Loucy (cell line): ENCODE data around the gene CENPF.

Experiments used
- H2AFZ ChIP-seq: fragments of 200-600 bp; sonication (generic); 2 replicates; pipeline ENCODE4 v1.6.0; 2016; ENCODE audit warnings: antibody characterized with exemption, mild to moderate bottlenecking, low read length, moderate library complexity
- H3F3A ChIP-seq: fragments of 200-600 bp; 2 replicates; pipeline ENCODE4 v1.6.0; 2016; ENCODE audit warnings: antibody characterized with exemption, low read depth, mild to moderate bottlenecking
- H3K27me3 ChIP-seq: fragments of 200-600 bp; sonication (generic); 2 replicates; pipeline ENCODE4 v1.6.1; 2014; ENCODE audit warnings: low read length, mild to moderate bottlenecking; ENCODE audit not compliant: insufficient read depth, poor library complexity, severe bottlenecking
- H3K36me3 ChIP-seq: fragments of 200-600 bp; sonication (generic); 2 replicates; pipeline ENCODE4 v1.6.1; 2016; ENCODE audit warnings: low read length; ENCODE audit not compliant: insufficient read depth
- H3K4me1 ChIP-seq: fragments of 200-600 bp; sonication (generic); 2 replicates; pipeline ENCODE4 v1.5.1; 2014; ENCODE audit warnings: low read length, mild to moderate bottlenecking; ENCODE audit not compliant: insufficient read depth, poor library complexity, severe bottlenecking
- H3K4me2 ChIP-seq: fragments of 200-600 bp; sonication (generic); 2 replicates; pipeline ENCODE4 v1.6.0; 2014; ENCODE audit warnings: antibody characterized with exemption, low read length, low read depth, mild to moderate bottlenecking; ENCODE audit not compliant: poor library complexity, severe bottlenecking
- H3K4me3 ChIP-seq: fragments of 200-600 bp; sonication (generic); 2 replicates; pipeline ENCODE4 v1.5.1; 2014; ENCODE audit warnings: low read length, mild to moderate bottlenecking, mixed read lengths; ENCODE audit not compliant: poor library complexity, severe bottlenecking
- H3K79me2 ChIP-seq: fragments of 200-600 bp; sonication (generic); 2 replicates; pipeline ENCODE4 v1.6.1; 2014; ENCODE audit warnings: low read length; ENCODE audit not compliant: insufficient read depth
- H3K9ac ChIP-seq: fragments of 200-600 bp; sonication (generic); 2 replicates; pipeline ENCODE4 v1.6.0; 2014; ENCODE audit warnings: mild to moderate bottlenecking, low read depth, low read length, moderate library complexity; ENCODE audit not compliant: poor library complexity, severe bottlenecking
- H3K9me2 ChIP-seq: fragments of 200-600 bp; sonication (generic); replicated peaks from 2 replicates; pipeline ENCODE4 v1.6.1; 2016; ENCODE audit warnings: low read depth, low read length, mixed read lengths
- H3K9me3 ChIP-seq: fragments of 200-600 bp; sonication (generic); 2 replicates; pipeline ENCODE4 v1.6.1; 2014; ENCODE audit warnings: mild to moderate bottlenecking, antibody characterized with exemption, low read length, low read depth; ENCODE audit not compliant: insufficient read depth
- H4K20me1 ChIP-seq: fragments of 200-600 bp; sonication (generic); 2 replicates; pipeline ENCODE4 v1.6.0; 2014; ENCODE audit warnings: antibody characterized with exemption, low read length, mild to moderate bottlenecking; ENCODE audit not compliant: insufficient read depth, poor library complexity, severe bottlenecking
- CTCF ChIP-seq: fragments of 200-600 bp; sonication (generic); conservative IDR thresholded peaks from 2 replicates; pipeline ENCODE4 v1.5.1; 2014; ENCODE audit warnings: mild to moderate bottlenecking, antibody characterized with exemption, low read length
- EZH2phosphoT487 ChIP-seq: fragments of 200-600 bp; IDR thresholded peaks from 2 replicates; pipeline ENCODE4 v1.6.1; 2018; ENCODE audit warnings: antibody characterized with exemption, mild to moderate bottlenecking, moderate library complexity, borderline replicate concordance

Gene CENPF

GRCh38 chr1:214617246-214617645 is 14.3 kb downstream of the CENPF start:
- TF ChIP-seq CTCF (no peak), EZH2phosphoT487 (no peak)
- Histone ChIP-seq H3K4me2 (no peak overlapping the region), H3F3A (no peaks in the 10 kb centered on the region), H3K36me3 (peaks cover 85% of the 10 kb centered on the region), H3K9me2 (no peaks in the 10 kb centered on the region), H3K9me3 (no peaks in the 10 kb centered on the region), H3K4me3 (no peak overlapping the region), H3K27me3 (no peaks in the 10 kb centered on the region), H3K9ac (no peak overlapping the region), H3K79me2 (peaks cover 85% of the 10 kb centered on the region), H2AFZ (no peak overlapping the region), H4K20me1 (peaks cover 45% of the 10 kb centered on the region), H3K4me1 (peaks cover 23% of the 10 kb centered on the region)

GRCh38 chr1:214617843-214618242 is 14.8 kb downstream of the CENPF start:
- Histone ChIP-seq H3K36me3 (peaks cover 90% of the 10 kb centered on the region), H2AFZ (no peak overlapping the region), H4K20me1 (peaks cover 44% of the 10 kb centered on the region), H3K4me1 (peaks cover 17% of the 10 kb centered on the region), H3F3A (no peaks in the 10 kb centered on the region), H3K27me3 (no peaks in the 10 kb centered on the region), H3K79me2 (peaks cover 79% of the 10 kb centered on the region), H3K9me2 (no peaks in the 10 kb centered on the region), H3K9ac (no peak overlapping the region), H3K4me2 (no peak overlapping the region), H3K4me3 (no peak overlapping the region), H3K9me3 (no peaks in the 10 kb centered on the region)
- no peak for TF ChIP-seq EZH2phosphoT487
- no peak for TF ChIP-seq CTCF

- Histone ChIP-seq H3K27me3 (no peaks in the 10 kb centered on the region), H3K4me3 (no peak overlapping the region), H3K36me3 (peaks cover 94% of the 10 kb centered on the region), H3F3A (no peaks in the 10 kb centered on the region), H3K4me2 (no peak overlapping the region), H2AFZ (no peak overlapping the region), H3K4me1 (no peaks in the 10 kb centered on the region), H3K9ac (no peak overlapping the region), H3K79me2 (peaks cover 62% of the 10 kb centered on the region), H4K20me1 (peaks cover 31% of the 10 kb centered on the region), H3K9me3 (no peaks in the 10 kb centered on the region), H3K9me2 (no peaks in the 10 kb centered on the region)
- TF ChIP-seq CTCF: no peak
- TF ChIP-seq EZH2phosphoT487: no peak
These were observed 18.2 kb downstream of the CENPF start for GRCh38 chr1:214621236-214621635.
